Activated CD4-positive, CD25-positive, alpha-beta regulatory T cell treated with anti-CD3 and anti-CD28 coated beads, Interleukin-2, amount 50 U/mL, for 72 hours (primary cell): ENCODE measurements around the gene RNASE9.
"Not testable (repeated sequence)": the region's sequence is repeated elsewhere in the genome, so short reads cannot be mapped to it uniquely, and the experiment has no call there.

Source experiments
- DNase-seq: peaks from one replicate; pipeline ENCODE4 v3.0.0; 2021

RNASE9 gene

DNA sequence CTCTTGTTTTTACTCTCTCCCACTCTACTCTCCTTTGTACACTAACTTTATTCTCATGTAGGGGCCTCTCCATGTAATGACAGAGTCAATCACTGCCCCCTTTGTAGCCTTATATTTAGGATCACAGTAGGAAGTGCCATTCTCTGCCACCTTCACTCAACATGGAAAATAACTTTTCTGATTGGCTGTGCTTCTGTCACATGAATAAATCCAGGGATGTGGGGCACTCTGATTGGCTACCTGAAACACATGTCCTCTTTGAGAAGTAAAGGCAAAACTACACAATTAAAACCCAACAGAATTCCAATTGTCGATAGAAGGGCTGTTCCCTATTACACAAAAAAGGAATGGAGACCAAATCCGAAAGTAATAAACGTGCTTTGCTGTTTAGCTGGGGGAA lies at the start of gene RNASE9:
Gene RNASE9 (minus strand): TSS at position 87 of the 400 bp plus-strand sequence.
- DNase-seq = no peak

DNA sequence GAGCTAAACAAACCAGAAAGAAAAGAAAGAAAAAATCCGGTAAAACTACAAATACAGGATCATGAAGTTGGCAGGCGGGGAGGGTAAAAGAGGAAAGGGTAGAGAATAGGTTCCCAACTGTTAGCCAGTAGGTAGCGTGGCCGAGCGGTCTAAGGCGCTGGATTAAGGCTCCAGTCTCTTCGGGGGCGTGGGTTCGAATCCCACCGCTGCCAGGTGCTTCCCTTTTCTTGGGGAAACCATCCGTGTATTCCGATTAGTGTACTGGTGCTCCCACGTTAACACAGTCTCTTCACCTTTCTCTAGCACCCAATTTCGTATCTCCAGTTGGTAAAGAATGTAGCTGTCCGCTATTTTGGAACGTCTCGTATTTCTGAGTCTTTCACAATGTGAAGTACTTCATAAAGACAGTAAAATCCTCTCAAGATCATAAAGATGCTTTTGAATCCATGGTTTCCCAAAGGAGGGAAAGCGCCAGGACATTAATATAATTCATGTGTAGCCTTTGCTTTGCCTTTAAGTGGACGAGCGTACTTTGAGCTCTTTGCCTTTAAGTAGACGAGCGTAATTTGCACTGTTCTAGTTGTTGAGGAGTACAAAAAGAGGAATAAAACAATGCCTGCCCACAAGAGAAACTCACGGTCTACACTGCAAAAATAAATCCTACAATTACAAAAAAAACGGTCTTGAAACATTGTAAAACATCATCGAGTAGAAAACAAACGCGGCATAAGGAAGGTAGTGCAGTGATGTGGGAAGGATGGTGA lies 49.3 kb upstream of the RNASE9 start:
- peak; percentile 84 for DNase-seq

DNA sequence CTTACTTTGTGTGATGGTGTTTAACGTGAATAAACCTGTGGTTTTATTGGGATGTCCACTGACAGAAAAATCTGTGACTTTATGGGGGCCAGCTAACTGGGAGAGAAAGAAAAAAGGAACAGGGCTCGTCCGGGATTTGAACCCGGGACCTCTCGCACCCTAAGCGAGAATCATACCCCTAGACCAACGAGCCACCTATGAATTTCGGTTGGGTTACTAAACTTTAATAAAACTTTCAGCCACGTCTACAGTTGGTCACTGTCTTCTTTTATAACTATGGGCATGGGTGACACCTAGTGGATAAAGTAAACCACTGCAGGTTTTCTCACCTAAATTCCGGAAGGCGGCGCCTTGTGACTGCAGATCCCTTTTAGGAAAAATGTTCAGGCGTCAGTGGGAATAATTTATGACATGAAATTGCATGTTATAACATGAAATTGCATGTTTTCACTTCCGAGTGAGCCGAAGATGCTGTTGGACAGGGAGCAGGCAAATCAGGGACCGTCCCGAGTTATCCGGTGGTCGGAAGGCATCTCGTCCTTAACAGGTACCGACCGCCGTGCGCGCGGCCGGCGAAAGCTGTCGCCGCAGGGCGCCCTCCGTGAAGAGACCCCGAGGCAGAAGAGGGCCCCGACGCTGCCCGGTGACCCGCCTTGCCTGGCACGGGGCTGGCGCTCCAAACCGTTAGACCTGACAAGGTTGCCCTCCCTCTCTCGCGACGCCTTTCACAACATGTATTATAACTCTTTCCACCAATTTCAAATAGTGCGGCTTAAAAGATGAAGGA lies 48.6 kb upstream of the RNASE9 start:
- DNase-seq = peak; percentile 61

DNA sequence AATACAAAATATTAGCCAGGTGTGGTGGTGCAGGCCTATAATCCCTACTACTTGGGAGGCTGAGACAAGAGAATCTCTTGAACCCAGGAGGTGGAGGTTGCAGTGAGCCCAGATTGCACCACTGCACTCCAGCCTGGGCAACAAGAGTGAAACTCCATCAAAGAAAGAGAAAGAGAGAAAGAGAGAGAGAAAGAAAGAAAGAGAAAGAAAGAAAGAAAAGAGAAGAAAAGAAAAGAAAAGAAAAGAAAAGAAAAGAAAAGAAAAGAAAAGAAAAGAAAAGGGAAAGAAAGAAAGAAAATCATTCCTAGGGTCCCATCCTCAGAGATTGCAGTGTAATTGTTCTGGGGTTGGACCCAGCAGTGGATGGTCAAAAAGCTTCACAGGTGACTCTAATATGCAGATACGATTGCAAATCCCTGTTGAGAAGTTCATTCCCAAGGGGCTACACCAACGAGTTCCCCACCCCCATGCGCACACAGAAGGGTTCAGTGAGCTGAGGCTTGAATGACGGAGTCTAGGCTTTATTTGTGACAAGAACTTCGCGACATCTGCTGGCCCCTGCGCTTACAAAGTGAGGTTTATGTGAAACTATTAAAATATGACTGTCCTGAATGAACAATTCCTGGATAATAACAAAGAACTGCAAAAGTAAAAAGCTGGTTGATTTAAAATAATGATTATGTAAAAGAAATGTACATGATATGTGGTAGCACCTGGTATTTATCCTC lies 47.7 kb upstream of the RNASE9 start:
- DNase-seq = no peak

DNA sequence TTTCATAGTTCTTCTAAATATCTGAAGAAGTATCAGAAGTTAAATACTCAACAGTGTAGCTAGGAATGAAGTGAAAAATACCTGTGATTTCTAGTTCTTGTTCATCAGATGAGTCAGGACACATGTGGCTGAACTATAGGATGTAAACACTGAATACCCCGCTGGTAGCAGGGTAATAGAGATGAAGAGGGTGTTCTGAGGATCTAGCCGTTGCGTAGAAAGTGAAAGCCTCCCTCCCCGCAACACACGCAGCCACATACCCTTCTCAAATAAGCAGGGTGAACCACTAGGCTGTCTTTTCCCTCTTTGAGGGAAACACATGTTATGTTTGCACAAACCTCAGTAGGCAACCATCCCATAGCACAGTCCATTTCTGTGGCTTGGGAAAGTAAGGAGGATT lies 46.8 kb upstream of the RNASE9 start:
- DNase-seq = no peak

DNA sequence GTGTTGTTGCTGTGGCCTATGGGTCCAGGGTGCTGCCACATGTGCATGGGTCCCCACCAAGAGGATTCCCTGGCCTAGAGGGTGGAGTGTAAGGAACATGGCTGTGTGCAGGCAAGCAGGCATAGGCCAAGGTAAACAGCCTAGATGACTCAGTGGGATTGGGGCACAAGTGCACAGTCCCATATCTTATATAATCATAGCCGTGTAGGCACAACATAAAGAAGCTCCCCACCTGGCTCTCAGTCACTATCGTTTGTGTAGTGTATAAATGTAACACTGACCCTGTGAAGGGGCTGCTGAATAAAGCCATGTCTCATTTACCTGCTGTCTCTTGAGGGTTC lies 46.0 kb upstream of the RNASE9 start:
- DNase-seq = no peak

DNA sequence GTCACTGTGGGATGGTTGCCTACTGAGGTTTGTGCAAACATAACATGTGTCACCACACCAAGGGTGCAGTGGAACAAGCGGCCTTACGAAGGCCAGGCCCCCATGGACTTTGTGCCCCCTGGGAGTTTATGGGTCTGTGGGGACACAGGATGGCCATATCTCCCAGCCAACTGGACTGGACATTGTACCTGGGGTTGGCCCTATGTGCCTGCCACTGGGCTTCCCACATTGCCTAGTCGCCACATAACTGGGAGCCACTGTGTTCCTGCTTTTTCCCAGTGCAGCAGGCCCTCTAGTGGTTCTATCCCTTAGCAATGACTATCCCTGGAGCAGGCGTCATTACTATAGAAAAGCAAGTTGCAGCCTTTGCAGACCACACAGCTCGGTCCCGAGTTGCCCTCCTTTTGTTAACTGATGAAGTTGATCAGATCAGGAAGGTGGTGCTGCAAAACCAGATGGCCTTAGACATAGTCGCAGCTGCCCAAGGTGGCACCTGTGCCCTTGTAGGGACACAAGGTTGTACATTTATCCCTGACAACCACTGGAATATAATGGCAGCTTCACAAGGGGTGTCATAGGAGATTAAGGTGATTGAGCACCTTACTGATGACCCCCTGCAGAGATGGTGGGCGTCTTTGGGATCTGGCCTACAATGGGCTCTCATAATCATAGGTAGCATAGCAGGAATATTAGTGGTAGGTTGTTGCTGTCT lies 45.5 kb upstream of the RNASE9 start:
- DNase-seq = no peak

DNA sequence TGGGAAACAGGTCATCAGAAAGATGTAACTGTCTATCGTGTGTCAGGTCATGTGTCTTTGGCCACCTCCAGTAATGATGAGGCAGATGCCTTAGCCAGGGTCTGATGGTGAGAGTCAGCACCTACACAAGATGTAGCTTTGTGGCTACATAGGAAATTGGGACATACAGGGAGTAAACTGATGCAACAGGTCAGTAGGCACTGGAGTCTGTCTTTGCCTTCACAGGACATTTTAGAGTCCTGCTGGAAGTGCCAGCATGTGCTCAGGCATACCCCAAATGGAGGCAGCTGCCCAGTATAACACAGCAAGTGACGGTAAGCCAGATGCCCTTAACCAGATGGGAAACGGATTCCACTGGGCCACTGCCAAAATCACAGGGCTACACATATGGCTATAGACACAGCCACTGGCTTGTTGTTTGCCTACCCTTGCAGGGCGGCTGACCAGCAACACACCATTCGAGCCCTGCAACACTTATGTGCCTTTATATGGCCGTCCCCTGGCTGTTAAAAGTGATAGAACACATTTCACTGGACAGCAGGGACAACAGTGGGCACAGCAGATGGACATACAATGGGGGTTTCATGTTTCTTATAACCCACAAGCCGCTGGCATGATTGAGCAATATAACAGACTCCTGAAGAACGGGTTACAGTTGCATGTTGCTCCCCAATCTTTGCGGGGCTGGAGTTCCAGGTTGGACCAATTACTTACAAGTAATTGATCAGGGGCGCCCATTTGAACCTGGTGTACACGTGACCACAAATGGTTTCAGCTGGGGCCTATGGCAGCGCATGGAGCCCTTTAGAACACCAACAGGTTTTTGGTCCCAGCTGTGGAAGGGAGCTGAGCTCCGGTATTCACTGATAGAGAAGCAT lies 43.2 kb upstream of the RNASE9 start:
- no peak for DNase-seq

DNA sequence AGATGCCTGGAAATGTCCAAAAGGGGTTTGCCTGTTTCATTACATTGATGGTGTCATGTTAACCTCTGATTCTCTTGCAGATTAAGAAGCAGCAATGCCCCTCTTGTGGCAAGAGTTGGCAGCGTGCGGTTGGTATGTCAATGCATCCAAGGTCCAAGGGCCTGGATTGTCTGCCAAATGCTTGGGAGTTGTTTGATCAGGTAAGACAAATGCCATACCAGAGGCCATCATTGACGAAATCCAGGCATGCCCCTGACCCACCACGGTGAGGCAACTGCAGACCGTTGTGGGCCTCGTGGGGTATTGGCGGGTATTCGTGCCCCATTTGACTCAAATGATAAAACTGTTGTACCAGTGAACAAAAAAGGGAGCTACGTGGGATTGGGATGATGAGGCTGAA lies 41.7 kb upstream of the RNASE9 start:
- DNase-seq = no peak

DNA sequence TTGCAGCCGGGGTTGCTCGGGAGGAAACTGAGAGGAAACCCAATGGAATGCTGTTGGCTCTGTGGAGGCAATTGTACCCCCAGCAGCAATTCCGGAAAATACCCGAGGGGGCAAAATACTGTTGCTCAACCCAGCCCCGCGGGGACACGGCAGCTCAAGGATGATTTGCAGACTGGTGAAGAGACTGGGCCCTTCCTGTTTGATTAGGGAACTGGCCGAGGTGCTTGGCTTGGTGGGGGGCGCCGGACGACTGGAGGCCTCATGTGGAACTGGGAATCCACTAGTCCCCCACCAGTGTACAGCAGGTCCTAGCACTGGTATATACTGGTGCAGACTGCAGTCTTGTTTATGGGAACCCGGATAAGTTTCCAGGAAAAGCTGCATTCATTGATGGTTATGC lies 40.7 kb upstream of the RNASE9 start:
- no peak for DNase-seq

DNA sequence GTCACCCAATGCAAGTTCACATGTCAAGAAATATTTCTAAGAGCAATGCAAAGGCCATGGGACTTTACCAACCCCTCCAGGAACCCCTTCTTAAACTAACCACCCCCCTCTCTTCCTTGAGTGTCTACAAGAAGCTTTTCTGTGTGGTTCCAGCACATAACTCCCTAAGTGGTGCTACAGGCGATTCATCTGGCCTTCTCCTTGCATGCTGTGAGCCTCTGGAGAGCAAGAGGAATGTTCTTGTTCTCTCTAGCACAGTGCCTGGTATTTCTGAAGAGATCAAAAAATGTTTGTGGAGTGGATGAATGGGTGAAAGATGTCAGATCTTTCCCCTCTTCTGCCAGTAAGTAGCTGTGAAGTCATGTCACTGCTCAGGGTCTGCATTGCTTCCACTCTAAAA lies 36.3 kb upstream of the RNASE9 start:
- no peak for DNase-seq

DNA sequence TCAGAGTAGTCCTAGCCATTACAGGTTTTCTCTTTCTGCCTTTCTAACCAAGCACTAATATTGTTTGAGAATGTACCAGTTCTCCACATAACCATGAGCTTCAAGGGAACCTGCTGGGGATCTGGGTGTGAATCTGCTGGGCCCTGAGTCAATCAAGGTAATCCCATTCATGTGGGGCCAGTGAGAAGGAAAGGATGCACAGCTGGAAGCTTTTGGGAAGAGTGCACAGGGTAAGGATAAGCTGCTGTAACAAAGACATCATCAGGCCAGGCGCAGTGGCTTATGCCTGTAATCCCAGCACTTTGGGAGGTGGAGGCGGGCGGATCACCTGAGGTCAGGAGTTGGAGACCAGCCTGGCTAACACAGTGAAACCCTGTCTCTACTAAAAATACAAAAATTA lies 34.9 kb upstream of the RNASE9 start:
- DNase-seq = not testable (repeated sequence)

DNA sequence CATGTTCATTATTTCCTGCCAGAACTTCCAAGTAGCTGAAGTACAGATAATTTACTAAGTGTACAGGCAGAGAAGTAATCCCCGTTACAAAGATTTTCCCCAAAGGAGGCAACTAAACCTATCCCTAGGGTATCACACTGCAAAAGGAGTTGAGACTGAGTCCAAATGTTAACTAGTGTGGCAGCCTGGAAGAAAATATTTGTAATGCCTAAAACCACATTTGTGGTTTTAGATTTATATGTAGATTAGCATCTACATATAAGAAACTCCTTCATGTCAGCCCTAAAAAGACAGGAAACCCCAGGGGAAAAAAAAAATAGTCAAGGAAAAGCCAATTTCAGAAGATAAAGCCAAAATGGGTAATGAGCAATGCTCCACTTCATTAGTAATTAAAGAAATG lies 31.7 kb upstream of the RNASE9 start:
- no peak for DNase-seq

DNA sequence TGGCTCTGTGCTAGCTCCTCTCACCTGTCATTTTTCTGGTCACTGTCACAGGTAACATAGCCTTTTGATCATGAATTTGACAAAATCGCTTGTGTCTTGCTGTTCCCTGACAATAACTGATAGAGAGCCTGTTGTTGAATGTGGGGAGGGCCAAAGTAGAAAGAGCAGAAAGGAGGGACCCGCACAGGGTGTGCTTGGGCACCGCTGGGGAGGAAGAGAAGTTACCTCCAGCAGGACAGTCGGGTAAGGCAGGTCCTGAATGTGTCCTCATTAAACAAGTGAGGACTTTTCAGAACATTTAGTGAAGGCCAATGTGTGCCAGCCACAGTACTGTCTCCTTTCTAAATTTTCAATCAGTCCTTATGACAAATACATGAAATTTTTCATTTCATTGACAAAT lies 30.4 kb upstream of the RNASE9 start, which contains the start of gene RNASE12:
Gene RNASE12 (minus strand): TSS at position 142 of the 400 bp plus-strand sequence. CDS start 653 bp downstream, outside the sequence.
- DNase-seq = no peak

DNA sequence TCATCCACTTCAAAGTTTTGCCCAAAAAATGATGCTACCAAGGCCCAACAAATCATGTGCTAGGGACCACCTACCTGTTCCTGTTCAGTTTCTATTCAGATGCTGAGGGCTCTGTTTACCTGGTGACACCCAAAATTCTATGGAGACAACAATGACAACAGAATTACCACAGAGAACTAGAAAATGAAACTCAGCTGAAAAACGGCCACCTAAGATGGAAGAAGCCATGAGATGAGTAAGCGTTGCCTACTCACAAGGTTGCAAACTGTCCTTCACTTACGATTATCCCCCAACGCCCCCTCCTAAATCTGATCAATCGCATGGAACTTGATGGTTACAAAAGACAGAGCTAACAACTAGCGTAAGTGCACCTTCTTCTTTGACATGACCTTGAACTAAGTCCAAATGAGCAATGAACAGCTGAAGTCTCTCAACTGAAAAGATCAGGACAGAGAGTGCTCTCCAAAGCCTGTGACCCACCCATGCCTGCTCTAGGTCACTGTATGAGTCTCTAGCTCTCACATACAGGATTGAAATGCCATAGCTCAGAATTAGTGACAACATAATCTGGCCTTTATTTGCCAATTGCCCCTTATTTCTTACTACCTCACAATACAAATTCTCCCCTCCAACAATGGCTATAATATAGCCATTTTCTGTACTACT lies 26.8 kb upstream of the RNASE9 start, which contains the start of gene RNASE11:
Gene RNASE11 (minus strand): TSS at position 513 of the 666 bp plus-strand sequence.
- no peak for DNase-seq

DNA sequence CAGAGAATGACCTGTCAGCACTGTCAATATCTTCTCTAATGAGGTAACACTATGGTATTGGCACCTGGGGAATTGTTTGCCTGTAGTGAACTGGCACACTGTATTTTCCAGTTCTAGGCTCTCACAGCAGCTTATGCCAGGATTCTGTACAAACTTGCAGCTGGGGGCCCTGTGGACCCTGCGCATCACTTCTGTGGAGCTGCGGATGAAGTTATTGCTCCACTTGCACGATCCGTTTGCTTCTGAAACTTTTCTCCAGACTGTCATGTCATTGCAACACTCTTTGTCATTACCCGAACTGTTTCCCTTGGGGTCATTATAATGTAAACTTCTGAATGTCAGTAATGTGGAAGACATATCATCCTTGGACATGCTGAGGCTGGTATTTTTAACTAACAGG lies 23.1 kb upstream of the RNASE9 start:
- no peak for DNase-seq

DNA sequence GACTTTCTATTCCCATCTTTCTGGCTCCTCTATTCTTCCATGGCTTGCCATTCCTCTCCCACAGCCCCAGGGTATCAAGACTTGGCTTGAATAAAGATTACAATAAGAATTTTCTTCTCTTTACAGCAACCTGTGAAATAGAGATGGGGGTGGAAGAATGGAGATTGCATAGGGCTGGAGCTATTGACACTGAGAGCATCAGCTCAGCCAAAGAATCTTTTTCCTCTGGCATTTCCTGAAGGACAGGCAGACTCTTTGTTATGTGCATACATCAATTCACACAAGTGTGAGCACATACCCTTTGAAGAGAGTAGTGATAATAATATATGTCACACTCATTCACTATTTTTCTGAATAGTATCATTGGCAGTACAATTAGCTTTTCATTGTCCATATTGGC lies 22.3 kb upstream of the RNASE9 start:
- DNase-seq = no peak

DNA sequence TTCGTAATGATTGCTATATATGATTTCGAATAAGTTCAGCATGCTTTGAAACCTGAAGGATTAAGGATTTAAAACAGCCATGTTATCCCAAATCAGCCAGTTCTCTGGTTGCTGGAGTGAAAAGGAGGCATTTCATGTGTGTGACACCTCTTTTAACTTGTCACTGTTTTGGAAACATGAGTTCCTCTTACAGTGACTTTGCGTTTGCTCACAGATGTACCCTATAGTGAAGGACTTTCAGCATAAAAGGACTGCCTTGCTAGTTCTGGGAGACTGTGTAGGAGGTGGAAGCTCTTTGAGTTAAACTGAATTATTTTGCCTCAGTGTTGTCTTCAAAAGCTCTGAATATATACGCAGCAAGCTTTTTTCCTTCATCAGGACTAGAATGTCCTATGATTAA lies 19.4 kb upstream of the RNASE9 start:
- no peak for DNase-seq

DNA sequence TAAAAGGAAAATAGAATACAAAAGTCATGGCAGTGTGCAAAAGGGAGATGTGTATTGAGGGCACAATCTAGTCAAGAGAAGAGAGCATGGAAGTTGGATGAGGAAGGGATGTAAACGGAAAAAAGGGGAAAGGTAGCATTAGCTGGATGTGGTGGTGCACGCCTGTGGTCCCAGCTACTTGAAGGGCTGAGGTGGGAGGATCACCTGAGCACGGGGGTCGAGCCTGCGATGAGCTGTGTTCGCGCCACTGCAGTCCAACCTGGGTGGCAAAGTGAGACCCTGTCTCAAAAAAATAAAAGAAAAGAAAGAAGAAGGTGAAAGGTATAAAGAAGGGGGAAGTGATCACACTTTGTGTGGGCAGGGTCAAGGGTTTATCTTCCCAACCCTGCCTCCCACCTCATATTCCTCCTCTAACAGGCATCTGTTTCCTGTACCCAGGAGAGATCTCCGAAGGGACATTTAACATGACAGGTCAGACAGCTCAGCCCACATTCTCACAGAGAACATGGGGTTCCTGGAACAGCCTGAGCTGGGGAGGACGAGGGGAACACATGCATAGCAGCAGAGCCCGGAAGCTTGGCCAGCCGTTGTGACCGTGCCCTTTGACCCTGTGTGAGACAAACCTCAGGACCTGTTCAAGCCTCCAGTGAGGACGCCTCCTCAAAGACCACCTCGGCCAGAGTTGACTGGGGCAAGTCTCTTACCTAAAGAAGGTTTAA lies 18.1 kb upstream of the RNASE9 start:
- no peak for DNase-seq

DNA sequence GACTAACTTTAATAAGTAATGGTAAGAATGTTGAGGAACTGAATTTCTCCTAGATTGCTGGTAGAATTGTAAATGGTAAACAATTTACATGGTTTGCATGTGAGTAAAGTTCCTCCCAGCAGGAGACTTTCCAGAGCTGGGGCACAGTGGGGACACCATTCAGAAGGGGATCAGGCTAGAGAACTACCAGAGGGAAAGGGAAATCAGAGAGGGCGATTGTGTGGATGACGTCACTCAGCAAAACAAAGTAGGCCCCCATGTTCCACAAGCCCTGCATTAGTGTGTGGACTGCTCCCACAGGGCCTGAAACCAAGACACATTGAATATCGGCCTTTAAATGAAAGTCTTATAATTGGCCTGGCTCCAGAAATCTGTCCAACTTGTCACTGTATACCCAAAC lies 17.5 kb upstream of the RNASE9 start:
- no peak for DNase-seq
